SU-DHL-6 (cell line): ENCODE results near the gene TFF1.

Experiments
- H2AFZ ChIP-seq: fragments of 200-600 bp; sonication (generic); 2 replicates; pipeline ENCODE4 v1.6.1; 2014; ENCODE audit warnings: low read depth, mild to moderate bottlenecking, moderate library complexity, mixed read lengths, antibody characterized with exemption, low read length; ENCODE audit not compliant: severe bottlenecking
- H3F3A ChIP-seq: fragments of 200-600 bp; shearing (Covaris generic); 2 replicates; pipeline ENCODE4 v1.6.0; 2016; ENCODE audit warnings: antibody characterized with exemption, mild to moderate bottlenecking; ENCODE audit not compliant: insufficient read depth
- H3K27ac ChIP-seq: fragments of 200-600 bp; sonication (generic); 2 replicates; pipeline ENCODE4 v1.5.1; 2016; ENCODE audit warnings: low read depth, mild to moderate bottlenecking, low read length, moderate library complexity, mixed read lengths
- H3K27me3 ChIP-seq: fragments of 200-600 bp; sonication (generic), shearing (Covaris generic); 2 replicates; pipeline ENCODE4 v1.6.0; 2014; ENCODE audit warnings: mild to moderate bottlenecking, low read length
- H3K36me3 ChIP-seq: fragments of 200-600 bp; sonication (generic); 2 replicates; pipeline ENCODE4 v1.6.1; 2014; ENCODE audit warnings: mild to moderate bottlenecking, low read length, mixed read lengths
- H3K4me2 ChIP-seq: fragments of 300-600, 200-600 bp; shearing (Covaris generic), sonication (generic); 2 replicates; pipeline ENCODE4 v1.6.0; 2014; ENCODE audit warnings: low read length, low read depth, mild to moderate bottlenecking; ENCODE audit not compliant: poor library complexity, severe bottlenecking
- H3K4me3 ChIP-seq: fragments of 200-600 bp; sonication (generic); 2 replicates; pipeline ENCODE4 v1.5.1; 2014; ENCODE audit warnings: antibody characterized with exemption, low read length, mild to moderate bottlenecking, mixed read lengths; ENCODE audit not compliant: insufficient read depth, poor library complexity, severe bottlenecking
- H3K79me2 ChIP-seq: fragments of 200-600 bp; sonication (generic); 2 replicates; pipeline ENCODE4 v1.6.1; 2014; ENCODE audit warnings: mild to moderate bottlenecking, low read length, moderate library complexity; ENCODE audit not compliant: insufficient read depth
- H3K9ac ChIP-seq: fragments of 200-600 bp; sonication (generic); 2 replicates; pipeline ENCODE4 v1.7.0; 2014; ENCODE audit warnings: mild to moderate bottlenecking, low read length
- H3K9me2 ChIP-seq: fragments of 200-600 bp; sonication (generic); replicated peaks from 2 replicates; pipeline ENCODE4 v1.6.1; 2014; ENCODE audit warnings: low read length; ENCODE audit not compliant: insufficient read depth
- H3K9me3 ChIP-seq: fragments of 200-600 bp; sonication (generic); 2 replicates; pipeline ENCODE4 v1.6.1; 2014; ENCODE audit warnings: low read length, mixed read lengths; ENCODE audit not compliant: insufficient read depth
- H4K20me1 ChIP-seq: fragments of 200-600 bp; sonication (generic); 2 replicates; pipeline ENCODE4 v1.6.1; 2014; ENCODE audit warnings: low read depth, mild to moderate bottlenecking, antibody characterized with exemption, low read length, moderate library complexity, mixed read lengths
- CTCF ChIP-seq: fragments of 200-600 bp; sonication (generic); IDR thresholded peaks from one replicate; pipeline ENCODE4 v1.5.1; 2017; ENCODE audit warnings: antibody characterized with exemption, mild to moderate bottlenecking, low read length, moderate library complexity; ENCODE audit not compliant: insufficient read depth, poor library complexity, severe bottlenecking
- EZH2phosphoT487 ChIP-seq: fragments of 200-600 bp; sonication (generic), shearing (Covaris generic); conservative IDR thresholded peaks from 2 replicates; pipeline ENCODE4 v1.6.1; 2018; ENCODE audit warnings: mild to moderate bottlenecking, antibody characterized with exemption, low read length, moderate library complexity, mixed read lengths

TFF1 gene

GRCh38 chr21:42343556-42343955, 22.8 kb downstream of the TFF1 start:
- Histone ChIP-seq H3K9me3 (no peaks in the 10 kb centered on the region), H3K9ac (no peak overlapping the region), H2AFZ (no peak overlapping the region), H4K20me1 (no peaks in the 10 kb centered on the region), H3K4me2 (no peak overlapping the region), H3K79me2 (no peaks in the 10 kb centered on the region), H3F3A (no peaks in the 10 kb centered on the region), H3K9me2 (no peaks in the 10 kb centered on the region), H3K27me3 (no peaks in the 10 kb centered on the region), H3K27ac (no peak overlapping the region), H3K36me3 (no peaks in the 10 kb centered on the region), H3K4me3 (no peak overlapping the region)
- TF ChIP-seq CTCF (no peak), EZH2phosphoT487 (no peak)

- Histone ChIP-seq H3K4me3 (no peak overlapping the region), H2AFZ (no peak overlapping the region), H3K9ac (no peak overlapping the region), H3K27ac (no peak overlapping the region), H3K27me3 (no peaks in the 10 kb centered on the region), H4K20me1 (no peaks in the 10 kb centered on the region), H3K36me3 (no peaks in the 10 kb centered on the region), H3K79me2 (no peaks in the 10 kb centered on the region), H3F3A (no peaks in the 10 kb centered on the region), H3K9me2 (no peaks in the 10 kb centered on the region), H3K9me3 (no peaks in the 10 kb centered on the region), H3K4me2 (no peak overlapping the region)
- no peak for TF ChIP-seq EZH2phosphoT487
- no peak for TF ChIP-seq CTCF
Measured at GRCh38 chr21:42343101-42343500, 23.2 kb downstream of the TFF1 start.

- Histone ChIP-seq H3K79me2 (no peaks in the 10 kb centered on the region), H3K36me3 (no peaks in the 10 kb centered on the region), H4K20me1 (no peaks in the 10 kb centered on the region), H2AFZ (no peak overlapping the region), H3K27me3 (no peaks in the 10 kb centered on the region), H3K9me2 (no peaks in the 10 kb centered on the region), H3K9ac (no peak overlapping the region), H3K27ac (no peak overlapping the region), H3F3A (no peaks in the 10 kb centered on the region), H3K4me3 (no peak overlapping the region), H3K9me3 (no peaks in the 10 kb centered on the region), H3K4me2 (no peak overlapping the region)
- TF ChIP-seq EZH2phosphoT487 (no peak), CTCF (no peak)
Measured at GRCh38 chr21:42341776-42342542, 24.4 kb downstream of the TFF1 start.
